Stimulated activated CD8-positive, alpha-beta memory T cell treated with anti-CD3 and anti-CD28 coated beads, Interleukin-12 subunit alpha, Interleukin-12 subunit beta, amount 100 ng/mL, for 24 hours (primary cell): ENCODE results near the gene SORCS2.

Source experiments
- DNase-seq: peaks from one replicate; pipeline ENCODE4 v3.0.0-alpha.2; 2020; ENCODE audit errors: extremely low read depth

Gene SORCS2

DNA sequence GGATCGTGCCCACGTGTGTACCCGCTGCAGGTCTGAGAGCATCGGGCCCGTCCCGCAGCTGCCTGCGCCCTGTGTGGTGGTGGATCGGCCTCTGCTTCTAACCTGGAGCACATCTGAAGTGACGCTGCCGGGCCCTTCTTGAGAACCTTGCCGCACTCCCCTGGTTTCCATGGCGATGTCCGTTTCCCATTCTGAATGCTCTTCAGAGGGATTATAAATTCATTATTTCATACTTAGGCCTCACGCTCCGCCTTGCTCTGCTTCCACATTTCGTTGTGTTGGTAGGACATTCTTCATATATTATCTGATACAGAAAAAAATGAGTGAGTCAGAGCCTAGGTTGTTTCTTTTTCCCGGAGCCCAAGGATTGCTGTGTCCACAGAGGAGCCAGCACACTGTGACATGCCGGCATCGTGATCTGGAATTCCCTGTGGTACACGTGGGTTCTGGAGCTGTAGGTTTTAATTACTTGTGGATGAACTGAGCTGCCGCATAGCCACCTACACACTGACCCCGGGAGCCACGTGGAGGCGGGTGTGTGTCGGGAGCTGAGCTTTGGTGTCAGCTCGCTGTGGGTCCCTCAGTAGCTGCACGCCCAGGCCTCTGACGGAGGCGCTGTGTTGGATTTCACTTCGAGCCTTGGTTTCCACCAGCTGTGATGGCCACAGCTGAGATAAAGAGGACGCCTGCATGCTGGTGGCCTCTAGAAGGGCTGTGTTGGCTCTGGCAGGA lies 179.0 kb downstream of the SORCS2 start:
- no peak for DNase-seq

DNA sequence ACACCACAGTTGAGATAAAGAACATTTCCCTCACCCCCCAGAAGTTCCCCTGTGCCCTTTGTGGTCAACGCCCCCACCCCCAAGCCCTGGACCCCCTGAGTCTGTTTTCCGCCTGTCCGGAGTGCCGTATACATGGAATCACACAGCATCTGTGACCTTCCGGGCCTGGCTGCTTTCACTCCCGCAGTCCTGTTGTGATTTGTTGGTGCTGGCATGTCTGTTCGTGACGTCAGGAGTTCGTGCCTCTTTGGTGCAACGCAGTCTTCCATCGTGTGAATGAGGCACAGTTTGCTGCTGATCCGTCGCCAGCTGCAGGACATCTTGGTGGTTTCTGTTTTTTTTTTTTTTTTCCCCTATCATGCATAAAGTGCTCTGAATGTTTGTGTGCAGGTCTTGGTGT lies 180.3 kb downstream of the SORCS2 start:
- DNase-seq, result no peak

DNA sequence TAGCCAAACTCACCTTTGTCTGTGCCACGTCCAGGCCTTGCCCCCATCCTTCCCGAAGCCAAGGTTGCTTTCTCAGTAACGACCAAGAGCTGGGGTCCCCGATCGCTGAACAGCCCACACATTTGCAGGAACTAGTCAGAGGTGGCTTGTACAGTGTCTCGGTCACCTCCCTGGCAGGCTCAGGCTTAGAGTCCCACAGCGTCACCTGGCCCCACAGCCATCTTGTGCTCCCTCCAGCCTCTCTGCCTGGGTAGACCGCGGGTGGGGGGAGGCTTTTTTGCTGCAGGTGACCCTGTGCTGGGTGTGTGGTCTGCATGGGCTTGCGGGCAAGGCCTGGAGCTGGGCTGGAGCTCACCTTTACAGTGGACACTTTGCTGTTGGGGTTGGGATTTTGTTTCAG lies 182.2 kb downstream of the SORCS2 start:
- no peak for DNase-seq

DNA sequence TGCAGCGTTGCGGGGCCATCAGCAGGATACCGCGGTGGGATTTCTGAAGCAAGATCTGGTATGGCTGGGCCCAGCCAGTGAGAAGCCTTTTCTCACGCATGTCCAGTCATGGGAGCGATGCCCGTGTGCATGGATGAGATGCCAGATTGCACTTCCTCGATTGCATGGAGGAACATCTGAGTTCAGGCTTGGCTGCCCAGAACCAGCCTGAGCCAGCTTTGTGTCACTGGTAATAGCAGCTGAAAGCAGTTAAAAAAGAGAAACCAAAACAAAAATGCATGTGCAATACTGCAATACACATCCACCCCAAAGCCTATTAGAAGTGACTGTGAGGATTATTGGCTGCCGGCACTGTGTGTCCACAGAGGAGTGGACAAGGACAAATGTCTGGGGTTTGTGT lies 183.1 kb downstream of the SORCS2 start:
- no peak for DNase-seq

DNA sequence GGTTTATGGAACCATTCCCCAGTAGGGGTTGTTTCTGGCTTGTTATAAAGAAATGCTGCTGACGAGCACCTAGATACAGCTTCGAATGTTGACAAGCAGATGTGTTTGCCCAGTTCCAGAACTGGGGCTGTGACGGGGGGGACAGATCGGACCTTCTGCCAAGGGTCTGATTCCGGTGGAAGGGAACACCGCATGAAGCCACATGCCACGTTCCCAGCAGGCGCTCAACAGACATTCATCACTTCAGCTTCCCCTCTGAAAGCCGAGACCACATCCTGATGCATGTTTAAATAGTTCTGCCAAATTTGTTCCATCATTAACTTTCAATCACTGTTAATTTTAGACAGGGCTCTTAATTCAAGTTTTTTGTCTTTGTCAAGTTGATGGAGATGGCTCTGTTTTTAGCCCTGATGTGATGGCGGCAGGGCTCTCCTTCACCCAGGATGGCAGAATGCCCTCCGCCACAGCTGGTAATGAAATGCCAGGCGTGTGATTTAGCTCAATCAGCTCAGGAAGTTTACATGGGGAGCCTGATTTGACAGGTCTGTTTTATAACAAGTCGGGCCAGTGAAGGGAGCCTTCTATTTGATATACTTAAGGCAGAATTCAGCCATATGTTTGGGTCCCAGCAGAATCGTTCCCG lies 185.0 kb downstream of the SORCS2 start:
- no peak for DNase-seq

DNA sequence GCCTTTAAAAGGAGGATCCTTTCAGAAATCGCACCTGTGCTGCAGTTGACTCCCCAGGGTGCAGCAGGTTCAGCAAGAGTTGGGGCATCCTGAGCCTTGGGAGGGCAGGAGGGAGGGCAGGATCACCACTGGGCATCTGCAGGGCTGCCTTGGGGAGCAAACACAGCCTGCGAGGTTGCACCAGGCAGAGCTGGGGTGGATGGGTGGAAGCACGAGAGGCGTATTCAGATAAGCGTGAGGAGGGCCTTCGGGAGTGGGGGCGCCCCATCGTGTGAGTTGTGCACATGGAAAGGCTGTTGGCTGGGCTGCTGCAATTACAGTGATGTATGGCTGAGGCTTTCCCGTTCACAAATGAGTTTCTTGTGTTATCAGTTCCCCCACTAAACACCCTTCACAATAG lies 186.8 kb downstream of the SORCS2 start:
- no peak for DNase-seq

DNA sequence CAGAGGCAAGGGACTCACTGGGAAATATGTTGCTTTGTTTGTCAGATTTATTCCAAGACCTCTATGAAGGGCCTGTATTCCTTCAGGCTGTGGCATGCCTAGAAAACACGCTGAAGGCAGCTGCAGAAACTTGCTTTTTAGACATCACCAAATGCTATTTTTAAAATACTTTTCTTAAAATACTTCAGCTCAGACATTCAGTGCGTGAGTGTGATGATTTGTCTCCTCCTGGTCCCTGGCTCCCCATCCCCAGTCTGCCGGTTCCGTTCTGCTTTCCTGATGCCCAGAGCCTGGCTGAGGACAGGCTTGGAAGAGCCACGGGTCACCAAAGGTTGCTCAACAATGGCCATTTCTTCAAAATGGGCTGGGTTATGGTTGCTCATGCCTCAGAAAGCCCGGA lies 187.4 kb downstream of the SORCS2 start:
- DNase-seq, result no peak

DNA sequence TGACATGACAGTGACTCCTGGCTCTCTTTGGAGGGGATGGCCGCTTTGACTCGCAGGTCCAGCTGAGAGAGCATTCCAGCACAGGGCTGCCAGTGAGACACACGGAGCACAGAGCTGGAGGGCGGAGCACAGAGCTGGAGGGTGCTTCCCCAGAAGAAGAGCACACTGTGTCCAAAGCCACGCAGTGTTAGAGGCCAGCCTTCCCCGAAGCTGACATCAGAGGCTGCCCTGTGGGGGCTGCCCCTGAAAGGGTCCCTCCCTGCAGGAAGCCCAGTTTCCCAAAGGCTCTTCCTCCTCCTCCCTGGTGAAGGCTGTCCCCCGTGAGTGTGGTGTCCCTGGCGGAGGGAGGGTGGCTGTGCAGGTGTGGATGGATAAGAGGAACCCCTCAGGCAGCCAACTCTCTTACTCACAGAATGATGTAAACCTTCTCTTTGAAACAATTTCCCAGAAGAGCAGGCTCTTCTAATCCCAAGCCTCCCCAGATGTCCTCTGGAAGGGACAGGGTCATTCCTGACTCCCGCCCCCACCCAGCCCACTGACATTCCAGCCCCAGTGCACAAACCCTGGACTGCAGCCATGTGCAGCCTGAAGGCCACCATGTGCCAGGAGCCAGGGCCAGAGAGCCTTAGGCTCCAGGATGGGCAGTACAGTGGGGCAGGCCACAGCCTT lies 189.0 kb downstream of the SORCS2 start:
- DNase-seq, result no peak

DNA sequence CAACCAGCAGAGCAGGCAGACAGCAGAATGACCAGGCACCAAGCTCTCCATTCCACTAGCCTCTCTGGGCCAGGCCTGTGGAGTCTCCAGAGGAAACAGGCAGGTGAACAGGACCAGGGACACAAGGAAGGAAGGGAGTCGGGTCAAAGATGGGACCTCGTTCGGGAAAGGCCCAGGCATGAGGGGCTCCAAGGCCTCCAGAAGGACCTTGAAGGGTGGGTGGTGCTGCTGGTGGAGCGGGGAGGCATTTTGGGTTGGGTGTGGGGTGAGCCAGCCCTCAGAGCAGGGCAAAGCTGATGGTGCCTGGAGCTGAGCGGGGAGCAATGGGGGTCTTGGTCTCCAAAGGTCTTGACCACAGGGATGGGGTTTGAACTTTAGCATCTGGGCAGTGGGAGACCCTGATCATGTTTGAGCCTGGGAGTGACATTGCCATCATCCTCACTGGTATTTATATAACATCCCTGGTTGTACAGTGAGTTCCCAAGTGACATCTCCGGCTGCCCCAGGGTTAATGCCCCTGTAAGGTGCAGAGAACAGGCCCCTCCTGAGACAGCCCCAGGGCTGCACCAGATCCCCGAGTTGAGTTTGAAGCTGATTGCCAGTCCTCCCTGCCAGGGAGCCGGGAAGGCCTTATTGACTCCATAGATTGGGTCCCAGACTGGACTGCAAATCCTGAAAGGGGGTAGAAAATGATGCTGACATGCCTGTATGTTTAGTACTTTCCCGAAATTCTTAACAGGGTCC lies 189.7 kb downstream of the SORCS2 start:
- DNase-seq, result no peak

DNA sequence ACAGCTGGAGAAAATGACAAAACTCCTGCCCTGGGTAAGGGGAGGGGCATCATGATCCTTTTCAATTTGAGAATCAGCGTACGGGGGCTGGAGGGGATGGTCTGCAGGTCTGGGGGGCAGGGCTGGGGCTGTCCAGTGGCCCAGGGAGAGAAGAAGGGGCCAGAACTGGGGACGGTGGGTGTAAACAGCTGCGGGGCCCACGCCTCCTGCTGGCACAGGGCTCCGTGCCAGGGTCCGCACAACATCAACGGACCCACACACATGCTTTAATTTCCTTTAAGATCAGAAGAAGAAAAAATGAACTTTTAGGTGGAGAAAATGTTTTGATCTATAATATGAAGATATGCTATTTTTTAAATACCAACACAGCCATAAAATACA lies 190.3 kb downstream of the SORCS2 start:
- DNase-seq, result no peak

DNA sequence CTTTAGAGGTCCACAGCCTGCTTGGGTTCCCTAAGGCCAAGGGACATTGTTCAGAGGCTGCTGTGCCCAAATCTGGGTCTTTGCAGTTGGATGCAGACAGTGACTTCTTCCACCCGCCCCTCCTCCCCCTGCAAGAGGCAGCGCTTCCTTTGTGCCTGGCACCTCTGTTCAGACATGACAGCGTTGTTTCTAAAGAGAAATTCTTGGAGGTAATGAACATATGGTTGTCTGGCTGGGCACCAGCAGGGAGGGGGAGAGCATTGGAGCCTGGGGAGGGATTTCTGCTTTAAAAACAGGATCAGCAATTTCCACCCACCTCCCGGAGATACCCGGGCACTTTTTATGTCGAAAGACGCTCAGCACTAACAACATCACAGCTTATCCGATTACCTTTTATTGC lies 190.9 kb downstream of the SORCS2 start:
- DNase-seq, result no peak

DNA sequence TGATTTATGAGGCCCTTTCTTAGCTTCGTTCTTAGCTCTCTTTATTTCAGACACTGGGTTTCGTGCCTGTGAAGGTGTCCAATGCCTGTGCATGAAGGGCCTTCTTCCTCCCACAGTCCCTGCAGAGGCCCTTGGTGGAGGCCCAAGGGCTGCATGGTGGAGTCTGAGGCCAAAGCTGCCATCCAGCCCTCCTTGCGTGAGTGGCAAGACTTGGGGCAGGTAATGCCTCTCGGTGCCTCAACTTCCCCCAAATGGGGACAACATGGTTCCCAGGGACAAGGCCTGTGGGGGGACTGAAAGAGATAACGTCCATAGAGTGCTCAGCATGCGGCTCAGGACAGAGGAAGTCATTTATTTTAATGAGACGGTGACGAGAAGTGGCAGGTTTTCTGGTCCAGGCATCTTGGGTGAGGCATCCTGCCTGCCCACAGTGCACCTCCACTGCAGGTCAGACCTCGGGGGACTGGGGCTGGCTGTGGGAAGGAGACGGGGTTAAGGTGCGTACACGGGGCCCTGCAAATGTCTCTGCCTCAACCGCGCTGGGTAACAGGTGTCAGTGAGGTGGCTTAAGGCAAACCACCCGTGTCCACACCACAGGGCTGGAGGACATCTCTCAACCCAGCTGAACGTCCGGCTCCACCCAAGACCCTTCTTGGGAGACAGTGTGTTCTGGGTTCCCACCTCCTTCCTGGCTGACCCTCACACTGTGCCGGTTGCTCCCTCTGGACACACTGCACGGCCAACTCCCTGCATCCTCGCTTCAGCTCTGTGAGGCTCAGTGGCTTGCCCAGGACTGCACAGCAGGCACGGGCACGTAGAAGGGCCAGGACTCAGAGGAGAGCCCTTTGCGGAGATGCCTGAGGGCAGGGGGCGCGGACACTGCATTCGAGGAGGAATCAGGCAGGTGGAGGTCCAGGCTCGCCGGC lies 191.9 kb downstream of the SORCS2 start:
- no peak for DNase-seq

DNA sequence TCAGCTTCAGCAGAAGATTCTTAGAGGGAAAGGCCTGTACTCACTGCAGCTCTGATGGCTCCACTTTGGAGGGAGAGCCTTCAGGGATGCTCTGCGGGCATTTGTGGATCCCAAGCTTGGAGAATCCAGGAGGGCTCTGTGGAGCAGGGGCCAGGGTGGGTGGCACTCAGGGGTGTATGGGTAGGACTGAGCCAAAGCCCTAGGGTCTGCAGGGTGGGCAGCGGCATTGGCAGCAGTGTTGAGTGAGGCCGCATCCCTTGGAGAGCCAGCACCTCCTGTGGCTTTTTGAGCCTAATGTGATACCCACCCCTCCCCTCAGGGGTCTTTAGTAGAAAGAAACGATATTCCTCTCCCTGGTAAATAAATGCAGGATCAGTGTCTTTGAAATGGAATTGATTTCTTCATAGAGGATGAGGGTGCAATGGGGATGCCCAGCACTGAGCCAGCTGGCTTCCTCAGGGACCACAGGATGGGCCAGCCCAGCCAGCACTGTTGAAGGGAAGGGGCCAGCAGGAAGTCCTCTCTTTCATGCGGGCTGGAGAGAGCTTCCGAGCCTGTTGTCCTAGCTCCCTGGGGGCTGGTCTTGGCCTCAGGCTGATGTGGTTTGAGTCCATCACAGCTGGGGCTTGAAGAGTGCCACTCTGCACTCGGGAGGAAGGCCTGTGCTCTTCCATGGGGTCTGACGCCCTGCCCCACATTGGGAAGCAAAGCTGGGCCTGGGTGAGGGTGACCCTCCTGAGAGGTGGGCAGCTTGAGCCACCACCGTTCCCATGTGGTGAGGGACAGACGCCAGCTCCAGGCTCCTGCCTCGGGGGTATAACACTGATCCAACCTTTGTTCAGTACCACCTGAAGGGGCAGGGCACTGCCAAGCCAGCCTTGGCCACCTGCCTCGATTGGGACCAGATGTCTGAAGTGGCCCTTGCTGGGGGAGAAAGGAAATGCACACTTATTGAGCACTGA lies 192.9 kb downstream of the SORCS2 start:
- no peak for DNase-seq

DNA sequence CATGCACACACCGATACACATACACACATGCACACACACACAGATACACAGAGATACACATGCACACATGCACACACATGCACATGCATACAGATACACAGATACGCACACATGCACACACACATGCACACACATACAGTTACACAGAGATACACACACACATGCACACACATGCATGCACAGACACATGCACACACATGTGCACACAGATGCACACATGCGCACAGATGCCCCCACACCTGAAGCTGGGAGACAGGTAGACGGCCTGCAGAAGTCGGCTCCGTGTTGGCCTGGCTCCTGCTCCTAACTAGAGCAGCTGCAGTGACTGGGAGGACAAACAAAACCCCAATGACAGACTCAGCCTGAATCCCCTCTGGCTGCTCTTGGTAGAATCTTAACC lies 195.6 kb downstream of the SORCS2 start:
- DNase-seq, result no peak

DNA sequence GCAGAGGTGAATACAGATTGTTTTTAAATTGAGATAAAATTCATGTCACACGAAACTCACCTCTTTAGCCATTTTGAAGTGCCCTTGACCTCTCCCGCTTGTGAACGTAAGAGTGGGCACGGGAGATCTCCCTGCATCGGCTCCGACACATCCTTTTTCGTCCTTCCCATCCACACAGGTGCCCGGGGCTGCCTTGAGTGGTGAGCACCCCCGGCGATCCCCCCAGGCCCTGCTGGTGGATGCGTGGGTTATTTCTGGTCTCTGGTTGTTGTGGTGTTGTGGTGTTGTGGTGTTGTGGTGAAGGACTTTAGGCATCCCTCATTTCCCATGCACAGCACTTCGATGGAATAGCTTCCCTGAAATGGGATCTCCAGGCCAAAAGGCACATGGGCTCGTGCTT lies 196.3 kb downstream of the SORCS2 start:
- no peak for DNase-seq

DNA sequence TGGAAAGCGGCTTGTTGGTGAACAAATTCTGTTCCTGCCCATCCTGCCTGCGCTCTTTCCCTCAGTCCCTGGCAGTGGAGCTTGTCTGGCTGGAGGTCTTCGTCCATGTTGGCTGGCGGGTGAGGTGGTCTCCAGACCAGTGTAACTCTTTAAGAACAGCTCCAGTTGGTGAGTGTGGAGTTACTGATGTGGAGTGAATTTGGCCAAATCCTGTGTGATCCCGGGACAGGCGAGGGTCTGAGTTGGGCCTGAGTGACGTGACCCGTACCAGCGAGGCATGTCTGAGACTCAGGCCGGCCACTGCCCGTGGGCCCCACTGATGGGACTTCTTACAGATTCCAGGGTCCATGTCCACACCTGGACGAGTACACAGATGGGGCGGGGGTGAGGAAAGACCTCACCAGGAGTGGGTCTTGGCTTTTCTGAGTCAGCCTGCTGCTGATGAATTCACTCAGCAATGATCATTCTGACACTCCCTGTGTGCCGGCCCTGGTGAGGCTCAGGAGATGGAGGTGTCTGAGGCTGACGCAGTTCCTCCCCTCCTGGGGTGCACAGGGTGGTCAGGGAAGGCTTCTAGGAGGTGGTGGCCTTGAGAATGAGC lies 196.9 kb downstream of the SORCS2 start:
- no peak for DNase-seq

DNA sequence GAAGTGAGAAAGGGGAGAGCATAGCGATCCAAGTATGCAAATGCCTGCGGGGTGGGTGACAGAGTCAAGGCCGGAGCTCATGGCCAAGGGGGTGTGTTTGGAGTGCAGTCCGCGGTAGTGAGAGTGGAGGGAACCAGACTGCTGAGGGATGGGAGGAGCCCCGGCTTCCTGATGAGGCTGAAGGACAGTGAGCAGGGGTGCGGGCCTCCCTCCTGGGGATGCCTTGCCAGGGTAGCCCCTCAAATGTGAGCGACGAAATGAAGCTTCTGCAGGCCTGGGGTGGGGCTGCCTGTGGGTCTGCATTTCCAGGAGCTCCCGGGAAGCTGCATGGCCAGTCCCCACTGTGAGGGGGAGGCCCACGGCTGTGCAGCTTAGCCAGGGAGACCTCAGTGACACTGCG lies 197.4 kb downstream of the SORCS2 start:
- DNase-seq, result no peak

DNA sequence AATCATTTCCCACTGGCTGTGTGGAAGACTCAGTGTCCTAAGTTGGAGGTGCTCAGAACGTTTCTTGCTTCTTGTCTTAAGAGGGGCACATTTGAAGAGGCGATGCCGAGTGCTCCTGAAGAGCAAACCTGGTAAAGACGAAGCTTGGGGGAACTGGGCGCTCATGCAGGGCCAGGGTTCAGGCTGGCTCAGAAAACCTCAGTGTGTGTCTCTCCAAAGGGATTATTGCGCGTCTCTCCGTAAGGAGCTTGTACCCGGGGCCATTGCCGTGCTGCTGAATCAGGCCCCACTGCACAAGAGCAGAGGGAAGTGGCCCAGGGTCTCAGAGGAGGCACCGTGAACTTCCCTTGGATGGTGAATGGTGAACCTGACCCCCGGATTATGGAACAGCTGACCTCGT lies 198.0 kb downstream of the SORCS2 start:
- no peak for DNase-seq

DNA sequence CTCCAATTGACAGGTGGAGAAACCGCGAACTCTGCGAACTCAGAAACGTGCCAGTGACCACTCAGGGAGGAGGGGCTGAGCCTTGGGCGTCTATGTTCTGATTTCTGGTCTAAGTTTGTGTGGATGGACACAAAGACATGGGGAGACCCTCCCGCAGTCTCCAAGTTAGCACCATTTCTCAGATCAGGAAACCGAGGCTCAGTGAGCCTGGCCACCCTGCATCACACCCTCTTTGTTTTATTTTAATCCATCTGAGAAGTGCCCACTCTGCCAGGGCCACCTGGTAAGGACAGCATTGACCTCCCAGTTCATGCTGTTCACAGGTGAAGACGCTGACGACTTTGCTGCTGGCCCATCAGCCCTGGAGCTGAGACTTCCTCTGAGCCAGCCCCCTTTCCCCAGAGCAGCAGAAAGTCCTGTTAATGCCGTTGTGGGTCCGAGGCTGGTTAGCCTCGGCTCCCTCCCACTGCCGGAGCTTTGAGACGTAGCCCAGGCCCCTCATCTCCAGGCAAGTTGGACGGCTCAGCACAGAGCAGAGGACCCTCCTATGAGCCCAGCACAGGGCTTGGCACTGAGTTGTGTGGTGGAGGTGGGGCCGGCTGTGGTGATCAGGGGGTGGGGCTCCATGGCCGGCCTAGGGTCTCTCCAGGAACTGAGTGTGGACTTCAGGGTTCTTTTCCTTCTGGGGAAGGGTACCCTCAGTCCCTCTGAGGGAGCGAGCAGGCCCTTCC lies 198.7 kb downstream of the SORCS2 start:
- DNase-seq, result no peak
